MM.1S (cell line): Measurements from ENCODE around the gene ARHGEF40.

Experiments
- DNase-seq: peaks from one replicate; pipeline ENCODE4 v3.0.0-alpha.2; 2015
- H2AFZ ChIP-seq: fragments of 300-600 bp; sonication (generic); 2 replicates; pipeline ENCODE4 v1.6.0; 2016; ENCODE audit warnings: antibody characterized with exemption, low read length
- H3F3A ChIP-seq: fragments of 300-600 bp; sonication (generic); 2 replicates; pipeline ENCODE4 v1.6.1; 2016; ENCODE audit warnings: mild to moderate bottlenecking, antibody characterized with exemption, low read length, moderate library complexity, mixed read lengths; ENCODE audit not compliant: insufficient read depth
- H3K27ac ChIP-seq: fragments of 300-600 bp; sonication (generic); 2 replicates; pipeline ENCODE4 v1.5.1; 2016; ENCODE audit warnings: mild to moderate bottlenecking, low read length
- H3K27me3 ChIP-seq: fragments of 300-600 bp; sonication (generic); replicated peaks from 2 replicates; pipeline ENCODE4 v1.6.0; 2016; ENCODE audit warnings: low read length; ENCODE audit not compliant: insufficient read depth
- H3K36me3 ChIP-seq: fragments of 300-600 bp; sonication (generic); replicated peaks from 2 replicates; pipeline ENCODE4 v1.6.1; 2016; ENCODE audit warnings: mild to moderate bottlenecking, low read length, mixed read lengths; ENCODE audit not compliant: insufficient read depth
- H3K4me1 ChIP-seq: fragments of 300-600 bp; sonication (generic); 2 replicates; pipeline ENCODE4 v1.6.1; 2016; ENCODE audit warnings: low read length, mixed read lengths
- H3K4me2 ChIP-seq: fragments of 300-600 bp; sonication (generic); 2 replicates; pipeline ENCODE4 v1.6.0; 2016; ENCODE audit warnings: low read depth, low read length
- H3K4me3 ChIP-seq: fragments of 300-600 bp; sonication (generic); 2 replicates; pipeline ENCODE4 v1.5.1; 2016; ENCODE audit warnings: low read length, mixed read lengths
- H3K79me2 ChIP-seq: fragments of 300-600 bp; sonication (generic); 2 replicates; pipeline ENCODE4 v1.6.1; 2016; ENCODE audit warnings: mixed run types, low read length, mixed read lengths
- H3K9ac ChIP-seq: fragments of 300-600 bp; sonication (generic); 2 replicates; pipeline ENCODE4 v1.6.1; 2016; ENCODE audit warnings: low read length, mixed read lengths
- H3K9me2 ChIP-seq: fragments of 300-600 bp; sonication (generic); replicated peaks from 2 replicates; pipeline ENCODE4 v1.6.1; 2016; ENCODE audit warnings: mild to moderate bottlenecking, low read length, mixed read lengths; ENCODE audit not compliant: insufficient read depth
- H3K9me3 ChIP-seq: fragments of 300-600 bp; sonication (generic); replicated peaks from 2 replicates; pipeline ENCODE4 v1.6.1; 2016; ENCODE audit warnings: mild to moderate bottlenecking, low read length, mixed read lengths; ENCODE audit not compliant: insufficient read depth
- H4K20me1 ChIP-seq: fragments of 300-600 bp; sonication (generic); 2 replicates; pipeline ENCODE4 v1.6.1; 2016; ENCODE audit warnings: mild to moderate bottlenecking, low read length, moderate library complexity, mixed read lengths; ENCODE audit not compliant: insufficient read depth
- CTCF ChIP-seq: fragments of 300-600 bp; sonication (generic); IDR thresholded peaks from 2 replicates; pipeline ENCODE4 v1.5.1; 2016; ENCODE audit warnings: antibody characterized with exemption, low read length, mixed read lengths
- EZH2 ChIP-seq: fragments of 300-600 bp; sonication (generic); optimal IDR thresholded peaks from 2 replicates; pipeline ENCODE3; 2017; ENCODE audit warnings: low read depth, mild to moderate bottlenecking, antibody characterized with exemption, low read length, mixed read lengths
- EZH2phosphoT487 ChIP-seq: fragments of 300-600 bp; sonication (generic); IDR thresholded peaks from 2 replicates; pipeline ENCODE4 v1.6.1; 2018; ENCODE audit warnings: antibody characterized with exemption, low read length

The ARHGEF40 gene

GRCh38 chr14:21049271-21049673 lies 20.8 kb upstream of the ARHGEF40 start:
- Histone ChIP-seq H3K4me1 (no peaks in the 10 kb centered on the region), H3F3A (no peaks in the 10 kb centered on the region), H4K20me1 (no peaks in the 10 kb centered on the region), H3K9me2 (no peaks in the 10 kb centered on the region), H3K36me3 (no peaks in the 10 kb centered on the region), H3K27ac (no peak overlapping the region), H2AFZ (no peak overlapping the region), H3K9me3 (no peaks in the 10 kb centered on the region), H3K9ac (no peak overlapping the region), H3K4me3 (no peak overlapping the region), H3K79me2 (no peaks in the 10 kb centered on the region), H3K4me2 (no peak overlapping the region), H3K27me3 (no peaks in the 10 kb centered on the region)
- no peak for DNase-seq
- TF ChIP-seq CTCF (no peak), EZH2phosphoT487 (no peak), EZH2 (no peak)

- H3K79me2 ChIP-seq: no peaks in the 10 kb centered on the region
- no peaks in the 10 kb centered on the region for H3K27me3 ChIP-seq
- no peak overlapping the region for H2AFZ ChIP-seq
These were observed 19.5 kb upstream of the ARHGEF40 start for GRCh38 chr14:21050597-21050996.

GRCh38 chr14:21053184-21054122 lies 16.7 kb upstream of the ARHGEF40 start:
- no peak overlapping the region for H3K4me3 ChIP-seq
- H3K9me2 ChIP-seq: no peaks in the 10 kb centered on the region
- no peaks in the 10 kb centered on the region for H3K27me3 ChIP-seq
- no peak overlapping the region for H3K27ac ChIP-seq
- no peak overlapping the region for H2AFZ ChIP-seq
- H3K4me2 ChIP-seq: no peak overlapping the region
- no peak for TF ChIP-seq CTCF
- H3K9me3 ChIP-seq: no peaks in the 10 kb centered on the region
- no peak for DNase-seq
- no peak overlapping the region for H3K9ac ChIP-seq
- no peaks in the 10 kb centered on the region for H3K36me3 ChIP-seq
- H3K79me2 ChIP-seq: no peaks in the 10 kb centered on the region
- H3K4me1 ChIP-seq: no peaks in the 10 kb centered on the region
- H3F3A ChIP-seq: no peaks in the 10 kb centered on the region
- no peaks in the 10 kb centered on the region for H4K20me1 ChIP-seq

More at GRCh38 chr14:21050597-21050996, 19.5 kb upstream of the ARHGEF40 start:
- no peak for TF ChIP-seq EZH2phosphoT487
- no peak for TF ChIP-seq CTCF
- TF ChIP-seq EZH2: no peak
- Histone ChIP-seq H3K4me2 (no peak overlapping the region), H3K27ac (no peak overlapping the region), H3K4me3 (no peak overlapping the region), H4K20me1 (no peaks in the 10 kb centered on the region), H3K4me1 (no peaks in the 10 kb centered on the region), H3K36me3 (no peaks in the 10 kb centered on the region), H3F3A (no peaks in the 10 kb centered on the region), H3K9me2 (no peaks in the 10 kb centered on the region), H3K9ac (no peak overlapping the region), H3K9me3 (no peaks in the 10 kb centered on the region)
- no peak for DNase-seq
